HepG2 (cell line): ENCODE measurements around the gene MGA. TPM values are rescaled to one million over a fixed set of nuclear protein-coding genes. Genes with fewer than 3 reads are reported as not detected.
A peak's percentile ranks its signal among the peaks of the same experiment; 100 is the strongest.

ENCODE experiments used
- ATM ChIP-seq: fragments of 450-650 bp; IDR thresholded peaks from 2 replicates; pipeline ENCODE4 v1.7.1; 2017; ENCODE audit warnings: mild to moderate bottlenecking, borderline replicate concordance
- GPBP1L1 ChIP-seq: sonication (generic); formaldehyde crosslinking; IDR thresholded peaks from 2 replicates; pipeline ENCODE4 v1.5.0; 2020; ENCODE audit warnings: mild to moderate bottlenecking, missing genetic modification reagents
- MEIS1 ChIP-seq: sonication (generic); formaldehyde crosslinking; IDR thresholded peaks from 2 replicates; pipeline ENCODE4 v1.9.0; 2021; ENCODE audit warnings: mild to moderate bottlenecking, missing genetic modification reagents, moderate library complexity, borderline replicate concordance
- MEIS2 ChIP-seq: sonication (generic); formaldehyde crosslinking; IDR thresholded peaks from 2 replicates; pipeline ENCODE4 v1.9.0; 2021; ENCODE audit warnings: mild to moderate bottlenecking, missing genetic modification reagents
- MTF1 ChIP-seq: sonication (generic); formaldehyde crosslinking; IDR thresholded peaks from 2 replicates; pipeline ENCODE4 v1.5.0; 2020; ENCODE audit warnings: missing genetic modification reagents
- NAIF1 ChIP-seq: sonication (generic); formaldehyde crosslinking; IDR thresholded peaks from 2 replicates; pipeline ENCODE4 v1.5.0; 2020; ENCODE audit warnings: mild to moderate bottlenecking, missing genetic modification reagents, borderline replicate concordance
- PBX3 ChIP-seq: sonication (generic); formaldehyde crosslinking; IDR thresholded peaks from 2 replicates; pipeline ENCODE4 v1.8.1; 2023; ENCODE audit warnings: missing genetic modification reagents, inconsistent platforms, borderline replicate concordance
- RAD21 ChIP-seq: fragments of 450-650 bp; formaldehyde crosslinking; IDR thresholded peaks from 2 replicates; pipeline ENCODE4 v1.5.0; 2020; ENCODE audit warnings: mild to moderate bottlenecking
- SAP130 ChIP-seq: IDR thresholded peaks from 2 replicates; pipeline ENCODE4 v1.6.1; 2016; ENCODE audit warnings: low read depth
- SOX6 ChIP-seq, 2 experiments: fragments of 450-650 bp in 1 of 2; sonication (generic) in 1 of 2; formaldehyde crosslinking in 1 of 2; IDR thresholded peaks; 2 replicates each; pipeline versions ENCODE4 v1.4.0 to v1.6.1; 2017 to 2020; ENCODE audit warnings: antibody characterized with exemption in 1 of 2, mild to moderate bottlenecking in 1 of 2, missing genetic modification reagents in 1 of 2
- TBP ChIP-seq: sonication (generic); formaldehyde crosslinking; IDR thresholded peaks from 2 replicates; pipeline ENCODE4 v1.5.0; 2020; ENCODE audit warnings: missing genetic modification reagents
- TOPORS ChIP-seq: sonication (generic); formaldehyde crosslinking; IDR thresholded peaks from 2 replicates; pipeline ENCODE4 v1.8.0; 2023; ENCODE audit warnings: mild to moderate bottlenecking, missing genetic modification reagents
- ZFP90 ChIP-seq: sonication (generic); formaldehyde crosslinking; IDR thresholded peaks from 2 replicates; pipeline ENCODE4 v1.8.0; 2022; ENCODE audit warnings: missing genetic modification reagents, mild to moderate bottlenecking, inconsistent platforms, borderline replicate concordance
- ZFX ChIP-seq: sonication (generic); formaldehyde crosslinking; IDR thresholded peaks from 2 replicates; pipeline ENCODE4 v1.4.0; 2020; ENCODE audit warnings: mild to moderate bottlenecking, low read depth, missing genetic modification reagents, moderate library complexity
- ZNF333 ChIP-seq: sonication (generic); formaldehyde crosslinking; IDR thresholded peaks from 2 replicates; pipeline ENCODE4 v1.4.0; 2020; ENCODE audit warnings: mild to moderate bottlenecking, missing genetic modification reagents, borderline replicate concordance
- ZNF335 ChIP-seq: sonication (generic); formaldehyde crosslinking; IDR thresholded peaks from 2 replicates; pipeline ENCODE4 v1.4.0; 2020; ENCODE audit warnings: missing genetic modification reagents
- ZNF430 ChIP-seq: sonication (generic); formaldehyde crosslinking; IDR thresholded peaks from 2 replicates; pipeline ENCODE4 v1.9.0; 2021; ENCODE audit warnings: mild to moderate bottlenecking, missing genetic modification reagents
- ZNF451 ChIP-seq: sonication (generic); formaldehyde crosslinking; IDR thresholded peaks from 2 replicates; pipeline ENCODE4 v1.5.0; 2020; ENCODE audit warnings: mild to moderate bottlenecking, missing genetic modification reagents
- ZNF556 ChIP-seq: sonication (generic); formaldehyde crosslinking; IDR thresholded peaks from 2 replicates; pipeline ENCODE4 v1.4.0; 2020; ENCODE audit warnings: mild to moderate bottlenecking, missing genetic modification reagents, borderline replicate concordance
- ZNF572 ChIP-seq: sonication (generic); formaldehyde crosslinking; IDR thresholded peaks from 2 replicates; pipeline ENCODE4 v1.5.1; 2020; ENCODE audit warnings: mild to moderate bottlenecking, missing genetic modification reagents
- ZNF629 ChIP-seq: sonication (generic); formaldehyde crosslinking; conservative IDR thresholded peaks from 2 replicates; pipeline ENCODE4 v1.5.0; 2020; ENCODE audit warnings: missing genetic modification reagents
- ZNF746 ChIP-seq: sonication (generic); formaldehyde crosslinking; IDR thresholded peaks from 2 replicates; pipeline ENCODE4 v1.8.0; 2022; ENCODE audit warnings: mild to moderate bottlenecking, missing genetic modification reagents
- ZNF781 ChIP-seq: sonication (generic); formaldehyde crosslinking; IDR thresholded peaks from 2 replicates; pipeline ENCODE4 v1.5.1; 2020; ENCODE audit warnings: borderline replicate concordance, mild to moderate bottlenecking, missing genetic modification reagents; ENCODE audit errors: not compliant biosample characterization
- polyA plus RNA-seq, 8 experiments: library from polyadenylated mRNA; depleted of rRNA in 3 of 8; stranded (reverse) in 7 of 8; unstranded in 1 of 8; fragments of >200 nt; fragmentation: Illumina TruSeq in 4 of 8; extraction: Trizol in 4 of 8; gene quantifications; 2 replicates each; pipeline versions ENCODE4 v1.2.1 to v1.2.3, GENCODE V29; 2011 to 2016; ENCODE audit warnings: low read depth in 4 of 8, missing spikeins in 1 of 8, mixed read lengths in 1 of 8; ENCODE audit not compliant: insufficient read depth in 1 of 8
- total RNA-seq, 5 experiments: library from RNA; depleted of rRNA; stranded (reverse); fragments of >200 nt; fragmentation: Illumina TruSeq; extraction: Trizol; gene quantifications; 2 replicates each; pipeline ENCODE4 v1.2.3, GENCODE V29; 2016; ENCODE audit warnings: low read depth in 1 of 5
- TF ChIP-seq, protein P1 (sequence below): sonication (generic); formaldehyde crosslinking; IDR thresholded peaks from 2 replicates; pipeline ENCODE4 v1.4.0; 2020; ENCODE audit warnings: missing genetic modification reagents

MGA gene
- total and polyA plus RNA-seq, 2 of the 13 experiments (the other 11 are each of a cell fraction or from before 2014, with no cell fraction given): 5.3 to 59.0 TPM

- TF ChIP-seq MEIS1 (CRISPR knock-in tag) (no peak), ZNF335 (CRISPR knock-in tag) (no peak), MEIS2 (CRISPR knock-in tag) (peak; percentile 67), TOPORS (CRISPR knock-in tag) (no peak), RAD21 (CRISPR knock-in tag) (peak; percentile 32; the same call in 1 of the 2 replicates), ZFX (CRISPR knock-in tag) (peak; percentile 91), ZNF430 (peak; percentile 46; the same call in 1 of the 2 replicates), ZNF556 (CRISPR knock-in tag) (no peak), ZNF746 (CRISPR knock-in tag) (no peak; the same call in 1 of the 2 replicates), ZNF572 (CRISPR knock-in tag) (no peak), ZNF451 (CRISPR knock-in tag) (no peak), MTF1 (CRISPR knock-in tag) (peak; percentile 82; the same call in 1 of the 2 replicates), SAP130 (peak; percentile 87), NAIF1 (CRISPR knock-in tag) (peak; percentile 86), PBX3 (CRISPR knock-in tag) (no peak), ZNF629 (0 out of 2 replicates have a peak, but pooled peaks have one; percentile 13), ZFP90 (CRISPR knock-in tag) (no peak), SOX6 (IDR thresholded peaks at IDR 0.05) (no peak), SOX6 (CRISPR knock-in tag; IDR thresholded peaks at IDR 0.05) (peak; percentile 52; the same call in 1 of the 2 replicates), ATM (no peak), TBP (CRISPR knock-in tag) (no peak), ZNF781 (CRISPR knock-in tag) (peak; percentile 90), ZNF333 (CRISPR knock-in tag) (peak; percentile 62; the same call in 1 of the 2 replicates), GPBP1L1 (CRISPR knock-in tag) (no peak)
- TF ChIP-seq, protein P1, sequence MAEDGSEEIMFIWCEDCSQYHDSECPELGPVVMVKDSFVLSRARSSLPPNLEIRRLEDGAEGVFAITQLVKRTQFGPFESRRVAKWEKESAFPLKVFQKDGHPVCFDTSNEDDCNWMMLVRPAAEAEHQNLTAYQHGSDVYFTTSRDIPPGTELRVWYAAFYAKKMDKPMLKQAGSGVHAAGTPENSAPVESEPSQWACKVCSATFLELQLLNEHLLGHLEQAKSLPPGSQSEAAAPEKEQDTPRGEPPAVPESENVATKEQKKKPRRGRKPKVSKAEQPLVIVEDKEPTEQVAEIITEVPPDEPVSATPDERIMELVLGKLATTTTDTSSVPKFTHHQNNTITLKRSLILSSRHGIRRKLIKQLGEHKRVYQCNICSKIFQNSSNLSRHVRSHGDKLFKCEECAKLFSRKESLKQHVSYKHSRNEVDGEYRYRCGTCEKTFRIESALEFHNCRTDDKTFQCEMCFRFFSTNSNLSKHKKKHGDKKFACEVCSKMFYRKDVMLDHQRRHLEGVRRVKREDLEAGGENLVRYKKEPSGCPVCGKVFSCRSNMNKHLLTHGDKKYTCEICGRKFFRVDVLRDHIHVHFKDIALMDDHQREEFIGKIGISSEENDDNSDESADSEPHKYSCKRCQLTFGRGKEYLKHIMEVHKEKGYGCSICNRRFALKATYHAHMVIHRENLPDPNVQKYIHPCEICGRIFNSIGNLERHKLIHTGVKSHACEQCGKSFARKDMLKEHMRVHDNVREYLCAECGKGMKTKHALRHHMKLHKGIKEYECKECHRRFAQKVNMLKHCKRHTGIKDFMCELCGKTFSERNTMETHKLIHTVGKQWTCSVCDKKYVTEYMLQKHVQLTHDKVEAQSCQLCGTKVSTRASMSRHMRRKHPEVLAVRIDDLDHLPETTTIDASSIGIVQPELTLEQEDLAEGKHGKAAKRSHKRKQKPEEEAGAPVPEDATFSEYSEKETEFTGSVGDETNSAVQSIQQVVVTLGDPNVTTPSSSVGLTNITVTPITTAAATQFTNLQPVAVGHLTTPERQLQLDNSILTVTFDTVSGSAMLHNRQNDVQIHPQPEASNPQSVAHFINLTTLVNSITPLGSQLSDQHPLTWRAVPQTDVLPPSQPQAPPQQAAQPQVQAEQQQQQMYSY: no peak; the same call in 1 of the 2 replicates
Measured at GRCh38 chr15:41660235-41661077, at the start of gene MGA (continued).
